Measurements from ENCODE around the gene ARHGAP21. TPM values are rescaled to one million over a fixed set of nuclear protein-coding genes. Genes with fewer than 3 reads are reported as not detected.

Gene ARHGAP21
- total and polyA plus RNA-seq, 11 donors = 20.8 to 71.9 (median 48.4) TPM

DNA sequence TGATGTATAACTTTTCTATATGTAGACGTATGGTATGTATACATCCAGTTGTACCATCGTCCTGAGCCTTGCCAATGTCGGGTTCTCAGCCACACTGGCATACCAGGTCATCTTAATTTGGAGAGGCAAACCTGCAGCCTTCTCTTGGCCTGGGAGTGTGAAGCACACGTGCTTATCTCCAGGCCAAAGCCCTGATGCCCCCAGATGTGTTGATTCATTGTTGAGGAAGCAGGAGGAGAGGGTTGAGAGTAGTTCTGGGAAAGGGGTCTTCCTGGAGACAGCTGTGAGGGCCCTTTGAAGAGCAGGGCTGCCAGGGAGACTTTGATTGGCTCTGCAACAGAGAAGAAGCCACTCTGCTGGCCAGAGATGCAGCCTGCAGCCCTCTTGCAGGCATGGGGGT is 155.6 kb downstream of the ARHGAP21 start:
- no peak for ATAC-seq
- 72 to 88% (median 74%) methylated on average over 4 of the region's 4 CpGs for WGBS, 4 donors
- Histone ChIP-seq H3K4me3 (no peak overlapping the region), H3K27ac (no peak overlapping the region), H3K9me3 (no peaks in the 10 kb centered on the region), H3K36me3 (no peaks in the 10 kb centered on the region), H3K27me3 (no peaks in the 10 kb centered on the region), H3K4me1 (no peaks in the 10 kb centered on the region)
- intact Hi-C loops (cut with DNase I) = no loop called here
- TF ChIP-seq, protein P1, sequence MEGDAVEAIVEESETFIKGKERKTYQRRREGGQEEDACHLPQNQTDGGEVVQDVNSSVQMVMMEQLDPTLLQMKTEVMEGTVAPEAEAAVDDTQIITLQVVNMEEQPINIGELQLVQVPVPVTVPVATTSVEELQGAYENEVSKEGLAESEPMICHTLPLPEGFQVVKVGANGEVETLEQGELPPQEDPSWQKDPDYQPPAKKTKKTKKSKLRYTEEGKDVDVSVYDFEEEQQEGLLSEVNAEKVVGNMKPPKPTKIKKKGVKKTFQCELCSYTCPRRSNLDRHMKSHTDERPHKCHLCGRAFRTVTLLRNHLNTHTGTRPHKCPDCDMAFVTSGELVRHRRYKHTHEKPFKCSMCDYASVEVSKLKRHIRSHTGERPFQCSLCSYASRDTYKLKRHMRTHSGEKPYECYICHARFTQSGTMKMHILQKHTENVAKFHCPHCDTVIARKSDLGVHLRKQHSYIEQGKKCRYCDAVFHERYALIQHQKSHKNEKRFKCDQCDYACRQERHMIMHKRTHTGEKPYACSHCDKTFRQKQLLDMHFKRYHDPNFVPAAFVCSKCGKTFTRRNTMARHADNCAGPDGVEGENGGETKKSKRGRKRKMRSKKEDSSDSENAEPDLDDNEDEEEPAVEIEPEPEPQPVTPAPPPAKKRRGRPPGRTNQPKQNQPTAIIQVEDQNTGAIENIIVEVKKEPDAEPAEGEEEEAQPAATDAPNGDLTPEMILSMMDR (IDR thresholded peaks at IDR 0.05) = no peak
- TF ChIP-seq POLR2A (IDR thresholded peaks at IDR 0.05) = no peak
- no peak for DNase-seq

DNA sequence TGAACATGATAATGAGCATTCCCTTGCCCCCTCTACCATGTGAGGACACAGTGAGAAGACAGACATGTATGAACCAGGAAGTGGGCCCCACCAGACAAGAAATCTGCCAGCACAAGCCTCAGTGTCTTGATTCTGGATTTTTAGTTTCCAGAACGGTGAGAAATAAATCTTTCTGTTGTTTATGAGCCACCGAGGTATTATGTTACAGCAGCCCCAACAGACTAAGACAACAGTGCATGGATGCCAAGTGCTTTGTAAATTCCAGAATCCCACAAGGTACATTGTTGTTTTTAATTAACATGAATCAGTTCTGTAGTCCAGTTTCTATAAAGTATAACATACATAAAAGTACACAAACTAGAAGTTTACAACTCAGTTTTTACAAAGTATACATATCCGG is 162.2 kb downstream of the ARHGAP21 start:
- Histone ChIP-seq H3K36me3 (no peaks in the 10 kb centered on the region), H3K4me1 (peaks cover 0 to 11% (median 4%) of the 10 kb centered on the region in 12 donors), H3K9me3 (no peaks in the 10 kb centered on the region), H3K27me3 (no peaks in the 10 kb centered on the region), H3K4me3 (no peak overlapping the region), H3K27ac (no peak overlapping the region)
- intact Hi-C loops (cut with DNase I) = no loop called here
- ATAC-seq = no peak
- 86 to 88% (median 88%) methylated on average over 3 of the region's 3 CpGs for WGBS, 4 donors
- no peak for DNase-seq
- TF ChIP-seq, protein P1 (IDR thresholded peaks at IDR 0.05) = no peak
- TF ChIP-seq POLR2A (IDR thresholded peaks at IDR 0.05) = no peak

DNA sequence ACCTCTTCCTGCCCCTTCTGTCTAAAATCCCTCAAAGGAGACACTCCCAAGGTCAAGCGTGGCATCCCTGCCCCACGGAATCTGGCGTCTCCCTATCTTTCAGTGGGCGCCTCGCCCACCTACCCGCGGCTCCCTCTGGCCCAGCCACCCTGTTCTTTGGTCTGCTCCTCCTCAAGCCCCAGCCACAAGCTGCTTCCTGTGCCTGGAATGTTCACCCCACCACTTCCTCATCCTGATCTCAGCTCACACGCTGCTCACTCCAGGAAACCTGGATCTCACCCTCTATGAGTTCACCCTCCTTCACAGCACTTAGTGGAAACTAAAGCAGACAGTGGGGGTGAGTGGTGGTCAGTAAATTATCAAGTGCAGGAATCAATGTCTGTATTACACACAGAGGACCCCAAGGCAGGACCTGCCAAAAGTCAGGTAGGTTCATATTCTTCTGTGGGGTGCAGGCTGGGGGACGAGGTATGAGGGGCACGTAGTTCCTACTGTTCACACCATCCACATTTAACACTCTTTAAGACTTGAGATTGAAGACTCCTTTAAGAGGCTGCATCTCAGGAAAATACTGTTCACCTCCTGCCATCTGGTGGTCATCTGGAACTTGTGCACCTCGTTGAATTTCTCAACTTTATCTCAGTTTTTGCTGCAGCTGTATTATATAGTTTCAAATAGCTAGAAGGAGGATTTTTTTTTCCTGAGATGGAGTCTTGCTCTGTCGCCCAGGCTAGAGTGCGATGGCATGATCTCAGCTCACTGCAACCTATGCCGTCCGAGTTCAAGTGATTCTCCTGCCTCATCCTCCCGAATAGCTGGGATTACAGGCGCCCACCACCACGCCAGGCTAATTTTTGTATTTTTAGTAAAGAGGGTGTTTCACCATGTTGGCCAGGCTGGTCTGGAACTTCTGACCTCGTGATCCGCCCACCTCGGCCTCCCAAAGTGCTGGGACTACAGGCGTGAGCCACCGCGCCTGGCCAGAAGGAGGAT is 166.6 kb downstream of the ARHGAP21 start:
- TF ChIP-seq POLR2A (IDR thresholded peaks at IDR 0.05) = no peak
- TF ChIP-seq, protein P1 (IDR thresholded peaks at IDR 0.05) = peak; percentile 46 to 80 (median 58)
- intact Hi-C loops (cut with DNase I) = loop anchor here in 3 of 10 donors (5.0 to 10.0 kb wide), 2 partner anchors 1400 to 1402 kb away; no protein-coding TSS in a partner anchor
- 49 to 61% (median 54%) methylated on average over 24 of the region's 24 CpGs for WGBS, 4 donors
- H3K27ac ChIP-seq = no peak overlapping the region
- peak in 3 of 4 donors; percentile 30 to 56 (median 56) for ATAC-seq
- DNase-seq = no peak
- H3K36me3 ChIP-seq = no peaks in the 10 kb centered on the region
- H3K9me3 ChIP-seq = no peaks in the 10 kb centered on the region
- H3K27me3 ChIP-seq = peaks cover 0 to 5% (median 0%) of the 10 kb centered on the region in 9 donors
- H3K4me1 ChIP-seq = peaks cover 0 to 11% (median 4%) of the 10 kb centered on the region in 12 donors
- no peak overlapping the region for H3K4me3 ChIP-seq

DNA sequence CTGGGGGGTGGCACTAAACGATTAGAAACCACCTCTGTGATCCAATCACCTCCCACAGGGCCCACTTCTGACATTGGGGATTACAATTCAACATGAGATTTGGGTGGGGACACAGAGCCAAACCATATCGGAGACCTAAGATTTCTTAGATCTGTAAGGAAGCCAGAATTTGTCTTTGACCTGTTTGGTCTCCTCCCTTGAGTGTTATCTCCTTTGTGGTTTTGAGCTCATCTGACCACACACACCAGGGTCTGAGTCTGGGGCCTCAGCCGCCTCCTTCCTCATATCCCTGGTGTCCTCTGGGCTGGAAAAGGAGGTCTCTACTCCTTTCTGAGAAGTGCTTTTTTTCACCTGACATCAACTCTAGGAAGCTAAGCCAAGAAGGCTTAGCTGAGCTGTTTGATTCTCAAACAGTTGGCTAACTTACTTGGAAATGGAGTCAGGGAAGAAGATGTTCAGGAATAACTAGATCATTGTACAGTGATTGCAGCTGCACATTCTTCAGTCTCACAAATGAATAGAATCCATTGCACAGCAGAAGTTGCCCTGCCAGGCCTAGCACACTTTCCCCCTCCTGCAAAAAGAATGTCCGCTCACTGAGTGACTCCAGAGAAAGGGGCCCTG is 167.4 kb downstream of the ARHGAP21 start:
- H3K36me3 ChIP-seq = no peaks in the 10 kb centered on the region
- intact Hi-C loops (cut with DNase I) = loop anchor here in 3 of 10 donors (5.0 to 10.0 kb wide), 2 partner anchors 1399 to 1401 kb away; no protein-coding TSS in a partner anchor
- DNase-seq = no peak
- 74 to 89% (median 85%) methylated on average over 4 of the region's 4 CpGs for WGBS, 4 donors
- H3K9me3 ChIP-seq = no peaks in the 10 kb centered on the region
- H3K27ac ChIP-seq = no peak overlapping the region
- peaks cover 0 to 5% (median 0%) of the 10 kb centered on the region in 9 donors for H3K27me3 ChIP-seq
- H3K4me3 ChIP-seq = no peak overlapping the region
- no peak for ATAC-seq
- TF ChIP-seq POLR2A (IDR thresholded peaks at IDR 0.05) = no peak
- TF ChIP-seq, protein P1 (IDR thresholded peaks at IDR 0.05) = no peak
- peaks cover 0 to 11% (median 4%) of the 10 kb centered on the region in 12 donors for H3K4me1 ChIP-seq

Data from heart left ventricle (tissue), 16 donors.